ENCODE results near the gene PRDX1.

Gene PRDX1

GRCh38 chr1:45521413-45522323 is at the start of gene PRDX1:
Gene PRDX1 (minus strand): TSS chr1:45521884. CDS start chr1:45519043, 2,841 bp downstream.
- peak; percentile 58 to 98 (median 94) for DNase-seq

- DNase-seq, result no peak
Observed at GRCh38 chr1:45570631-45571030, 48.9 kb upstream of the PRDX1 start.

- peak in 54 of 58 donors; percentile 6 to 78 (median 43) for DNase-seq
Observed at GRCh38 chr1:45569962-45570581, 48.4 kb upstream of the PRDX1 start.

GRCh38 chr1:45569571-45569961 is 47.9 kb upstream of the PRDX1 start:
- no peak for DNase-seq

- DNase-seq, result no peak
Observed at GRCh38 chr1:45568421-45568820, 46.7 kb upstream of the PRDX1 start.

GRCh38 chr1:45567911-45568310 is 46.2 kb upstream of the PRDX1 start:
- no peak for DNase-seq

GRCh38 chr1:45566722-45567121 is 45.0 kb upstream of the PRDX1 start:
- DNase-seq, result peak in 2 of 58 donors; percentile 5 to 11

- DNase-seq, result no peak
Observed at GRCh38 chr1:45563843-45564242, 42.2 kb upstream of the PRDX1 start.

GRCh38 chr1:45557422-45557944 is 35.8 kb upstream of the PRDX1 start:
- DNase-seq, result no peak

GRCh38 chr1:45554198-45554597 is 32.5 kb upstream of the PRDX1 start:
- DNase-seq, result no peak

- DNase-seq, result peak in 1 of 58 donors; percentile 1
Observed at GRCh38 chr1:45552331-45552730, 30.6 kb upstream of the PRDX1 start.

- DNase-seq, result no peak
Observed at GRCh38 chr1:45551684-45552083, 30.0 kb upstream of the PRDX1 start.

GRCh38 chr1:45550401-45551351 is 29.0 kb upstream of the PRDX1 start, which contains the start of gene AKR1A1:
Gene AKR1A1 (plus strand): TSS chr1:45550826. CDS start chr1:45561795, 10,969 bp downstream.
- DNase-seq, result peak; percentile 42 to 95 (median 83)

GRCh38 chr1:45545553-45546310 is 24.0 kb upstream of the PRDX1 start:
- DNase-seq, result no peak

- no peak for DNase-seq
Observed at GRCh38 chr1:45545019-45545493, 23.4 kb upstream of the PRDX1 start.

- no peak for DNase-seq
Observed at GRCh38 chr1:45544530-45544929, 22.8 kb upstream of the PRDX1 start.

- peak in 31 of 58 donors; percentile 2 to 43 (median 17) for DNase-seq
Observed at GRCh38 chr1:45543581-45544417, 22.1 kb upstream of the PRDX1 start.

- DNase-seq, result no peak
Observed at GRCh38 chr1:45542591-45542990, 20.9 kb upstream of the PRDX1 start.

GRCh38 chr1:45541193-45541592 is 19.5 kb upstream of the PRDX1 start:
- no peak for DNase-seq

All from anterior cingulate cortex (tissue), 58 donors.